Brain pericyte (primary cell): ENCODE results near the gene EHMT1.
"Not testable (repeated sequence)": the region's sequence is repeated elsewhere in the genome, so short reads cannot be mapped to it uniquely, and the experiment has no call there.

Experiments used
- DNase-seq: peaks from one replicate; pipeline ENCODE4 v3.0.0-alpha.2; 2012; ENCODE audit warnings: low read depth, low spot score

EHMT1 gene

DNA sequence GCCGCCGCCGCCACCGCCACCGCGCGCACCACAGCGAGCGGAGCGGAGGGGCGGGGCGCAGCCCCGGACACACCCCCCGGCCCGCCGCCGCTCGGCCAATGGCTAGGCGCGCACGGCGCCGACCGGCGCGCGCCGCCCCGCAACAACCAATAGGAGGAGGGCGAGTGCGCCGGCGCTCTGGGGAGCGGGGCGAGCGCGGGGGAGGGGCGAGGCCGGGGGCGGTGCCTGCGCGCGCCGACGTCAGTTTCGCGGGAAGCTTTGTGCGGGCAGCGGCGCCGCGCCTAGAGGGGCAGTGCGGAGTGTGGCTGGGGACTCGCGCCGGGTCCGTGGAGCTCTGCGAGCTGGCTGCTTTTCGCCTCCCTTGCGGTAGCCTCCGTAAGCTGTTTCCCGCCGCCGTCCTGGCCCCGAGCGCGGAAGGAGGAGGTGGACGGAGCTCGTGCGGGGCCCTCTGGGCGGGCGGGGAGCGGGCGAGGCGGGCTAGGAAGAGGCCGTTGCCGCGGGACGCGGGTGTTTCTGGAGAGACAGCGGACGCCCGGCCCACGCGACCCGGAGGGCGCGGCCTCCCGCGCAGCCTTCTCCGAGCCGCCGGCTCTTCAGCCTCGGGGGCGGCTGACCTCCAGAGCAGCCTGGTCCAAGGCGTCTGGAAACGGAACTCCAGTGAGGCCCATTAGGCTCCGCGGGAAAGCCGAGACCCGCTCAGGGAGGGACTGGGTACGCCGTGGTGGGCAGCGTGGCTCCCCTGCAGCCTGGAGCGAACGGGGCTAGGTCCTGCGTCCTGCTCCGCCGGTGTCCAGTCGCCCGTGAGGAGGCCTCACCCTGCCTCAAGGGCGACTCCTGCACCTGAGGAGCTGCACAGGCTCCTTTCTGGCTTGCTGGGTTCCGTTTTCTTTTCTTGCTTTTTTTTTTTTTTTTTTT is 28.1 kb upstream of the EHMT1 start, which contains the start of gene ZMYND19:
TSS of gene ZMYND19 (minus strand) at position 44 of the 915 bp plus-strand sequence. CDS start 249 bp downstream, outside the sequence.
- DNase-seq, result no peak

DNA sequence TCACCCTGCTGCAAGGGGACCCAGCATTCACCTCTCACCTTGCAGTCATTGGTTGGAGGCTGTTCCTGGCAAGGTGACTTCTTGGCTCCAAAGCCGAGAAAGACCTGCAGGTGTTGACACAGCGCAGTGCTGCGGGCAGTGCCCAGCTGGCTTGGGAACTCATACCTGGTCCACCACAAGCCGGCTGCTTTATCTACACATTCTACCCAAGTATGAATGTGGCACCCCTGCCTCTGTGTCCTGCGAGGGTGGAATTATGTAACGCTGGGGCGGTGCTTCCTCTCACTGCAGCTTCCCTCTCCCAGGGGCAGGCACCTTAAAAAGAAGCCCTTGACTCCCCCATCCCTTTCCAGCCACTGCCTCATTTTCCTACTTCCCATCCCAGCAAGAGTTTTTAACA is 26.0 kb upstream of the EHMT1 start:
- DNase-seq, result no peak

DNA sequence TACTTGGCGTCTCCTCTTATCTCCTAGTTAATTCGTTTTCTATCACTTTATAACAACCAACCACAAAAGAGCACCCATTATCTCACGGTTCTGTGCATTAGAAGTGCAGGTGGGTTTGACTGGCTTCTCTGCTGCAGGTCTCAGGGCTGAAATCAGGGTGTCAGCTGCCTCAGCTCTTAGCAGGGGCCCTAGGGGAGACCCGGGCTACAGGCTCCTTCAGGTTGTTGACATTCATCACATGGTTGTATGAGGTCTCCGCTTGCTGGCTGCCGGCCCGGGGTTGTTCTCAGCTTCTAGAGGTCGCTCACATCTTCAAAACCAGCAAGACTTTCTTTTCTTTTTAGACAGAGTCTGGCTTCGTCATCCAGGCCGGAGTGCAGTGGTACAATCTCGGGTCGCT is 25.6 kb upstream of the EHMT1 start:
- no peak for DNase-seq

DNA sequence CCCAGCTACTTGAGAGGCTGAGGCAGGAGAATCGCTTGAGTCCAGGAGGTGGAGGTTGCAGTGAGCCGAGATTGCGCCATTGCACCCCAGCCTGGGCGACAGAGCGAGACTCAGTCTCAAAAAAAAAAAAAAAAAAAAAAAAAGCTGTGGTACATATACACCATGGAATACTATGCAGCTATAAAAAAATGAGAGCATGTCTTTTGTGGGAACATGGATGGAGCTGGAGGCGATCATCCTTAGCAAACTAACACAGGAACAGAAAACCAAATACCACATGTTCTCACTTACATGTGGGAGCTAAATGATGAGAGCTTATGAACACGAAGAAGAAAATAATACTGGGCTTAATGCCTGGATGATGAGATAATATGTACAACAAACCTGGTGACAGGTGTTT is 22.2 kb upstream of the EHMT1 start:
- DNase-seq, result not testable (repeated sequence)

DNA sequence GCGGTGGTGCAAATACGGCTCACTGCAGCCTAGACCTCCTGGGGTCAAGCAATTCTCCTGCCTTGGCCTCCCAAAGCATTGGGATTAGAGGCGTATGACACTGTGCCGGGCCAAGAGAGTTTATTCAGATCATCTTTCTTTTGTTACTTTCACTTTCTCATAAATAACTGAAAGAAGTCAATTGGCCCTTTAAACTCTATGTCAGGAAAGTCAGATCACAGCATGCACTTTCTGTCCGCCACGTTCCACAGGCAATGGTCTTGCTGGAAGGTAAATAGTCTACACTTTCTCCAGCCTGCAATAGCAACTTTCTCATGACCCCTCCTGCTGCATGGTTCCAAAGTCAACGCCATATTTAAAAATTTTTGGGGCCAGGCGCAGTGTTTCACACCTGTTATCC is 19.9 kb upstream of the EHMT1 start:
- DNase-seq, result no peak

DNA sequence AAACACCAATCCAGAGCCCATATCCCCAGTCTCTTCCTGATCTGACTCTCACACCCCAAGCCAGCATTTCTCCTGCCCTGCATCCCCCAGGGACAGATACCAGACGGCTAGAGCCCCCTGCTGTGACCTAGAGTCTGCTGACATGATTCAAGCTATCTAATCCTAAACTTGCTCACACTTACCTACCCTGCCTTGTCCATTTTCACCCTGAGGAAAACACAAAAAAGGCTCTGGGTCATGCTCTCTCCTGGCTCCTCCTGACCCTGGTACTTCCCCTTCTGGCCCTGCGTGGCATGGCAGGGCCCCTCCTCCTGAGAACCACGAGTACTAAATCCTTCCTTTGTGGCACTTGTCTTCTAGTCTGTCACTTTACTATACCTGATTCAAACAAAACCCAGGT is 16.1 kb upstream of the EHMT1 start:
- no peak for DNase-seq

DNA sequence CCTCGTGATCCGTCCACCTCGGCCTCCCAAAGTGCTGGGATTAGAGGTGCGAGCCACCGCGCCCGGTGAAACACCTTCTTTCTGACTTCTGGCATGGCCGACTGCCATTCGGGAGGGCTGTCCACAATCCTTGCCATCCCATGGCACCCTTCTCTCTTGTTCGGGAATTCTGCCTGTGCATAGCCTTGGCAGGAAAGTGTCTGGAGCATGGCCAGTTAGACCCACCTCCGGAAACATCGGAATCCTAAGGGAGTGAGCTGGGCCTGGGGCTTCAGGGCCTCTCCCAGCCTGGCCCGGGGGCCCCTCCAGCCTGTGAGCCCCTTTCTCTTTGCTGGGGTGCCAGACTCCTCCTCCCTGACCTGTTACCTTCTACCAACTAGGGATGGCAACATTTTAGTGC is 14.9 kb upstream of the EHMT1 start:
- DNase-seq, result no peak

DNA sequence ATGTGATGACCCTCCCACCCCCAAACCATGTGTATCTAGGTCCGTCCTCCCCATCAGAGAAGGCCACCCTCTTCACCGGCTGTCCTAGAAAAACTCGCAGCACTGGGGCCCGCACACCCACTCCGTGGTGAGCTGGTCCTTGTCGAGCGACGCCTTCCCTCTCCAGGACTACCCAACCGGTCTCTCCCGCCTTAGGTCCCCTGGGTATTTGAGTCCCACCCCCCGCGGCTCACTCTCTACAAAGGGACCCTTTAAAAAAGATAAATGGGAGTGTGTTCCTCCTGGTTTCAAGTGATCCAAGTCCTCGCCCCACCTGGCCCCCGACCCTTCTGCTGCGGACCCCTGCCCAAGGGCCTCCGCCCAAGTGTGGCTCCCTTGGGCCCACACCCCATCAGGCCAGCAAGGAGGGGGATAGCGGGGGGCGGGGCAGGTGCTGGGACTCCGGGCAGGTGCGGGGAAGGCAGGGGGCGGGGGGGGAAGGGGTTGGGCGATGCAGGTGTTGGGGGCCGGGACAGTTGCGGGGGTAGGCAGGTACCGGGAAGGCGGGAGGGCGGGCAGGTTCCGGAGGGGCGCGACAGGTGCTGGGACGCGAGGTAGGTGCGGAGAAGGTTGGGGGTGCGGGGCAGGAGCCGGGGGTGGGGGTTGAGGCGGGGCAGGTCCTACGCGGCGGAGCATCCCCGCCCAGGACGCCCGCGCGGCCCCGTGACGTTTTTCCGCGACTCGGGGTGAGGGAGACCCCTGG is 14.3 kb upstream of the EHMT1 start:
- no peak for DNase-seq

DNA sequence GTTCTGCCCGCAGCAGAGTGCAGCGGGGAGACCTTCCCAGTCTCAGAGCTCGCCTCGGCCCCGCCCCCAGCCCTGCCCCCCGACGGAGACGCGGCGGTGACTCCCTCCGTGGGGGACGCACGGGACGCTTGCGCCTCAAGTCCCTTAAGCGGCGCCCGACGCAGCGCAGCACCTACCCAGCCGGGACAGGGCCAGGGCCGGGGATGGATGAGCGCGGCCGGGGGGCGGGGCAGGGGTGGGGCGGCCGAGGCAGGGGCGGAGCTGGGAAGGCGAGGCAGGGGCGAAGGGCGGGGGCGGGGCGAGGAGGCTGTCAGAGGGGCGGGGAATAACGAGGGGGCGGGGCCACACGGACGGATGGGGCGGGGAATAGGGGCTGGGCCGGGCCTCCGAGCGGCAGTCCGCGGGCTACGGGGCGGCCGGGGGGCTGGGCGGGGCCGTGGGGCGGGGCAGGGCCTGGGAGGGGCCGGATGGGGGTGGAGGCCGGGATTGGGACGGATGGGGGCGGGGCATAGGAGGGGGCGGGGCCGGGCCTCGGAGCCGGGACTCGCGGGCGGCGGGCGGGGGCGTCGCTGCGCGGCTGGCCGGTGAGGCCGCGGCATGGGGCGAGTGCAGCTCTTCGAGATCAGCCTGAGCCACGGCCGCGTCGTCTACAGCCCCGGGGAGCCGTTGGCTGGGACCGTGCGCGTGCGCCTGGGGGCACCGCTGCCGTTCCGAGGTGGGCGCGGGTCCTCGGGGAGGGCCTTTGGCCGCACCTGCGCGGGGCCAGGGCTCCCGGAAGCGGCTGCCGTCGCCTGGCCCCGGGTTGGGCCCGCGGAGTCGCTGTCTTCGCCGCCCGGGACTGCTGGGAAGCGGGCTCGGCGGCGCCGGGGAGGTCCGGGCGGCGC is 13.4 kb upstream of the EHMT1 start, which contains the start of gene ARRDC1:
TSS of gene ARRDC1 (plus strand) at position 566 of the 884 bp plus-strand sequence. CDS start at position 598, 32 bp downstream.
- DNase-seq, result no peak

DNA sequence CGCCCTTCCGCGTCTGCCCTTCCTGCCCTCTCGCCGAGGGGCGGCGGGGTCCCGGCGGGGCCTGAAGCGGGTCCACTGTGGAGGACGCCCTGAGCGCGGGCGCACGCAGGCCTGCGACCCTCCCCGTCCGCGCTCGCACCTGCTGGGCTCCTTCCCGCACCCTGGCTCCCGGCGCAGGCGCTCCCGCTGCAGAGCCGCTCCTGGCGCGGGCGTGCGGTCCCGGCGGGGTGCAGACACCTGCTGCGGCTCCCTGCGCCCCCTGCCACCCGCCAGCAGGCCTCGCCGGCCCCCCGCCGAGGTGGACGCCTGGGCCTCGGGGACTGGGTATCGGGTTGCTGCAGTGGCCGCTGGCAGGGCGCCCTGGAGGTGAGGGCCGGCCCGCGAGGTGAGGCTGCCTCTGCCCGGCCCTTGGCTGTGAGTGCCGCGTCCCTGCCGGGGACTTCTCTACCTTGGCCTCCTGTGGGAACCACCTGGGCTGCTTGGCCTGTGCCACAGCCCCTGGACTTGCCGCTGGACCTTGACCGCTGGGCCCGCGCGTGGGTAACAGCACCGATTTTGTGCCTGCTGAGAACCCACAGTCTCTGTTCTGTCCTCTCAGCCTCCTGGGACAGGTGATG is 12.7 kb upstream of the EHMT1 start:
- DNase-seq, result no peak

DNA sequence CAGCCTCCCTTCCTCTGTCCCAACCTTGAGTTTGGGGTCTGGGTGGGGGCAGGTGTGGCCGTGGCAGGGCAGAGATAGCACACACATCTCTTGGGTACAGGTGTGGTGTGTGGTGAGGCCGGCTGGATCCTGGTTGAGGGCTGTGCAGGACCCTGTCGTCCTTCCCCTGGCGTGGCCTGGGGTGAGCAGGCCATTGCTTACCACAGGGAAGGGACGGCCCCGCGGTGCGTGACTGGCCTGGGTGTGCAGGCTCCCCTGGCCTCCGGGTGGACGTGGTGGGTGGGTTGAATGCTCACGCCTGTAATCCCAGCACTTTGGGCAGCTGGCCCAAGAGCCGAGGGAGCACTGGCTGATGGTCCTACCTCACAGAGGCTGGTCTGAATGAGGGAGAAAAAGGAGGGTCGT is 12.1 kb upstream of the EHMT1 start:
- DNase-seq, result no peak

DNA sequence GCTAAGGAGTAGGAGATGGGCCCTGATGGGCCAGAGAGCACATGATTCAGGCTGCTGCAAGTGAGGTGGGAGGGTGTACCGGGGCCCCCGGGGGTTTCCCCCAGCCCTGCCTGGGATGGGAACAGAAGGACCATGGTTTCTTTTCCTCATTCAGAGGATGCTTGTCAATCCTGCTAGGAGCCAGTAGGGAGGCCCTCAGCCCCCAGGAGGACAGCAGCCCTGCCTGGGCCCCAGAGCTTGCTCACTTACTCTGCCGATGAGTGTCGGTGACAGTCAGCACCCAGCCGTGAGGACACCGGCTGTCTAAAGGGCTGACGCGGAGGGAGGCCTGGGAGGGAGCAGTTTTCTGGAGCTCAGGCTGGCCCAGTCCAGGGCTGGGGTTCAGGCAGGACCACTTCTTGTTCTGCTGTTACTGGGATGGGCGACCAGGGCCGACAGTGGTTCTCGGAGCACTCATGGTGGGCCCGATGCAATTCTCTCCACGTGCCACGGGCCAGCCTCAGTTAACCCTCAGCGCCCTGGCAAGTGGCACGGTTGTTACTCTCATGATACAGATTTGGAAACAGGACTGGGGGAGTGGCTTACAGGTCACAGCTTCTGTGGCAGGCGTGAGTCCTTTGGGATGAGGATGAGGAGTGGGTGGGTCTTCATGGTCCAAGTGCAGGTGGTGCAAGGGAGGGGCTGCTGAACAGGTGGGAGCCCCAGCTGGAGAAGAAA is 11.5 kb upstream of the EHMT1 start:
- DNase-seq, result no peak

DNA sequence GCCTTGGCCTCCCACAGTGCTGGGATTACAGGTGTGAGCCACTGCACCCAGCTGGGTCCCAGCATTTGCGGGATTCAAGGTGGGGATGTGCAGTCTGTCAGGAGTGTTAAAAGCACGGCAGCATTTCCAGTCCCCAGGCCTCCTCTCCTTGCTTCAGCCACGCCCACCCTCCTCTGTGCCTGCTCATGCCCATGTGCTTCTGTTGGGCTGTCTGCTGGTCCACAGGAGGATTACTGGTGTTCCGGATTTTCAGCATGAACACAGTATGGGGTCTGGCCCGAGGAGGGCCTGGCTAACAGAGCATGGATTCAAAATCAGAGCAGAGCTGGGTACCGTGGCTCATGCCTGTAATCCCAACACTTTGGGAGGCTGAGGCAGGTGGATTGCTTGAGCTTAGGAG is 7.9 kb upstream of the EHMT1 start:
- DNase-seq, result no peak

DNA sequence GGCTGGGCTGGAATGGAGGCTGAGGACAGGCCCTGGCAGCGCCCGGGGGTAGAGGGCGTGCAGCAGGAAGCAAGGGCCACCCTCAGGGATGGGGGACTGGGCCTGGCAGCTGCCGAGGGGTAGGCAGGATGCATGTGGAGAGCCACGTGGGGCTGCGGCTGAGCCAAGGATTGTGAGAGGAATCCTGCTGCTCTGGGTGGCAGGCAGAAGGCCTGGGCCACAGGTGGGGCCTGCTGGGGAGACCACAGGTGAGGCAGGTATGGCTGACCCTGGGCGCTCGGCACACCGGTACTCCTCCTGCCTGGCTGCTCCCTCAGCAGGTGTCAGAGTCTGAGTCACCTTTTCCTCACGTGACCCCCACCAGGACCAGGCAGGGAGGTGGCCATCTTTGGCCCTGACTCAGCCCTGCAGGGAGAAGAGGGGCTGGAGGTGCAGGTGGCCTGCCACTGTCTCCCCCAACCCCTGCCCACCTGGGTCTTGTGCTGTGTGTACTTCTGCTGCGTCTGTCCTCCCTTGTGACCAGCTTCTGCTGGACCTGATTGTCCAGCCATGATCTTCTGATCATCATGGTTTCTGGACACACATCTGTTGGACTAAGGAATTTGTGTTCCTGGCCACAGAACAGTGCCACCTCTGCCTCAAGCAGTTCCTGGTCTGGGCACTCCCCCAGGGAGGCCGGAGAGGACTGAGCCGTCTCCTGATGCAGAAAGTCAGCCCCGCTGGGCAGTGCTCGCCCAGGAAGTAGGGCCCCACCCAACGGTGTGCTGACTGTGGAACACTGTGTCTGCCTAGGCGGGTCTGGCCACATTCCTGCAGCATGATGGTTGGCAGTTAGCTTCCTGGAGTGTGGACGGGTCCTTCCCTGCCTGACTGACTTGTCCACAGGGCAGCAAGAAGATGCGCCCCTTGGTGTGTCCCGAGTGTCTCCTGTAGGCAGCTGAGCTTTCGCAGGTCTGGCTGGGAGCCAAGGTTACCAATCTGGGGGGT is 6.9 kb upstream of the EHMT1 start:
- DNase-seq, result no peak

DNA sequence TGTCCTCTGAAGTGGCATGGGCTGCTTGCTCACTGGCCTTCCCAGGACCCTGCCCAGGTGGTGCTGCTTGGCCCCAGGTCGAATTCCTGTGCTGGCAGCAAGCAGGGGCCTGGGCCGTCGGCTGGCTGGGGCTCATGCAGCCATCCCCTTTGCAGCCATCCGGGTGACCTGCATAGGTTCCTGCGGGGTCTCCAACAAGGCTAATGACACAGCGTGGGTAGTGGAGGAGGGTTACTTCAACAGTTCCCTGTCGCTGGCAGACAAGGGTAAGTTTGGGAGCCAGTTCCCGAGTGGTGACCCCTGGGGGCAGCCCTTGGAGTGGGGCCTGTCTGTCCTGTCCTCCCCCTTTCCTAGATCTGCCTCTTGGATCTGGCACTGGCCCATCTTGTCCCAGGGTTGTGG is 6.1 kb upstream of the EHMT1 start:
- DNase-seq, result no peak

DNA sequence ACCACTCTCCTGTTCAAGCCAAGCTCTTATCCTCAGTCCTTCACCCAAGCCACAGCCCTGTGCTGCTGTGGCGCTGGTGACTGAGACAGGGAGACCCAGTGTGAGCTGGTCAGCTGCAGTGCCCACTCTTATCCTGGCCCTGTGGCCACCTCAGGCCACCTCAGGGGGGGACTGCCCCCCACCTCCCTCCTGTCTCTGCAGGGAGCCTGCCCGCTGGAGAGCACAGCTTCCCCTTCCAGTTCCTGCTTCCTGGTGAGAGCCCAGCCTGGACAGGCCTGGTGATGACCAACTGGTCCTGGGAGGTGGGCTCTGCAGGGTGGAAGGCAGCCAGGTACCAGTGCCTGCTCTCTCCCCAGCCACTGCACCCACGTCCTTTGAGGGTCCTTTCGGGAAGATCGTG is 5.5 kb upstream of the EHMT1 start:
- DNase-seq, result no peak

DNA sequence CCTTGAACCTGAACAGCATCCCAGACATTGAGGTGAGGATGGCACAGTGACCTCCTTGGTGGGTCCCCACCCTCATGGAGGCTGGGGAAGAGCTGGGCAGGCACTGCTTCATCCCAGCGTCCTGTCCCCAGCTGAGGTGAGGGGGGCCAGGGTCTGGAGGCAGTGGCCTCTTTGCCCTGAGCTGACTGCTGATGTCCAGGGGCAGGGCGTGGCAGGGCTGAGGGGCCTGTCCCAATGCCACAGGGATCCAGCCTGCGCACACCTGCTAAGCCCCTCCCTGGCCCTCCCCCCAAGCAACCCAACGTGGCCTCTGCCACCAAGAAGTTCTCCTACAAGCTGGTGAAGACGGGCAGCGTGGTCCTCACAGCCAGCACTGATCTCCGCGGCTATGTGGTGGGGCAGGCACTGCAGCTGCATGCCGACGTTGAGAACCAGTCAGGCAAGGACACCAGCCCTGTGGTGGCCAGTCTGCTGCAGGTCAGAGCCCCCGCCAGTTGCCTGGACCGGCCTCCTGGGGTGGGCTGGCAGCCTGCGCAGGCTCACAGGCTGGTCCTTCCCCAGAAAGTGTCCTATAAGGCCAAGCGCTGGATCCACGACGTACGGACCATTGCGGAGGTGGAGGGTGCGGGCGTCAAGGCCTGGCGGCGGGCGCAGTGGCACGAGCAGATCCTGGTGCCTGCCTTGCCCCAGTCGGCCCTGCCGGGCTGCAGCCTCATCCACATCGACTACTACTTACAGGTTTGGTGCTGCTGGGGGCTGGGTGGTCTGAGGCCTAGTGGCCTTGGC is 4.9 kb upstream of the EHMT1 start:
- no peak for DNase-seq

DNA sequence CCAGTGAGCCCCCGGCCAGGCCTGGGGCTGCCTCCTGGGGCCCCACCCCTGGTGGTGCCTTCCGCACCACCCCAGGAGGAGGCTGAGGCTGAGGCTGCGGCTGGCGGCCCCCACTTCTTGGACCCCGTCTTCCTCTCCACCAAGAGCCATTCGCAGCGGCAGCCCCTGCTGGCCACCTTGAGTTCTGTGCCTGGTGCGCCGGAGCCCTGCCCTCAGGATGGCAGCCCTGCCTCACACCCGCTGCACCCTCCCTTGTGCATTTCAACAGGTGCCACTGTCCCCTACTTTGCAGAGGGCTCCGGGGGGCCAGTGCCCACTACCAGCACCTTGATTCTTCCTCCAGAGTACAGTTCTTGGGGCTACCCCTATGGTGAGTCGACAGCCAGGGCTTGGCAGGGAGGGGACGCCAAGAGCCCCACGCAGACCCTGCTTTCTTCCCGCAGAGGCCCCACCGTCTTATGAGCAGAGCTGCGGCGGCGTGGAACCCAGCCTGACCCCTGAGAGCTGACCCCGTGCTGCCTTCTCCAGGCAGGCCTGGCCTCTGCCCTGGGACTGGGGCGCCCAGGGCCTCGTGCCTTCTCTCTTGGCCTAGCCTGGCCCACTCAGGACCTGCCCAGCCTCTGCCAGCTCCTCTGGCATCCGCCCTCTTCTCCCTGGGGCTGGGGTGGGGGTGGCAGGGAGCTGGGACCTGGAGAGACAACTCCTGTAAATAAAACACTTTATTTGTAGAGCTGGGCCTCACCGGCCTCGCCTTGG is 4.0 kb upstream of the EHMT1 start:
- DNase-seq, result no peak
